Stimulated activated naive B cell treated with anti-CD40 and anti-IgM and Interleukin-4, amounts not matched to agents 10 μg/mL and 1 μg/mL and 100 μg/mL, for 72 hours (primary cell): Measurements from ENCODE around the gene ERC2.

Experiments
- ATAC-seq, 2 donors: fragments of 150-1000 bp; cut with Tn5 transposase; replicated peaks; 2 replicates each; pipeline ENCODE4 v1.10.0; 2021; ENCODE audit warnings: moderate library complexity in 1 of 2
- DNase-seq: peaks from one replicate; pipeline ENCODE4 v3.0.0; 2021
- H3K27ac Mint-ChIP-seq: one replicate; pipeline ENCODE4 v1.8.0; 2022; ENCODE audit warnings: mild to moderate bottlenecking, mixed read lengths
- H3K27me3 Mint-ChIP-seq, 2 donors: one replicate each; pipeline ENCODE4 v1.8.0; 2022; ENCODE audit warnings: mixed read lengths in 2 of 2
- H3K36me3 Mint-ChIP-seq, 2 donors: one replicate each; pipeline ENCODE4 v1.8.0; 2022; ENCODE audit warnings: mixed read lengths in 2 of 2, mild to moderate bottlenecking in 1 of 2
- H3K4me1 Mint-ChIP-seq, 2 donors: one replicate each; pipeline ENCODE4 v1.8.0; 2022; ENCODE audit warnings: mixed read lengths in 2 of 2, mild to moderate bottlenecking in 1 of 2
- H3K4me3 Mint-ChIP-seq, 2 donors: one replicate each; pipeline ENCODE4 v1.8.0; 2022; ENCODE audit warnings: mild to moderate bottlenecking in 2 of 2, mixed read lengths in 2 of 2, moderate library complexity in 1 of 2
- H3K9me3 Mint-ChIP-seq, 2 donors: one replicate each; pipeline ENCODE4 v1.8.0; 2022; ENCODE audit warnings: mixed read lengths in 2 of 2, mild to moderate bottlenecking in 1 of 2

ERC2 gene

GRCh38 chr3:56369914-56370313 is 98.4 kb downstream of the ERC2 start:
- DNase-seq: no peak
- H3K4me3 Mint-ChIP-seq: no peak overlapping the region

DNA sequence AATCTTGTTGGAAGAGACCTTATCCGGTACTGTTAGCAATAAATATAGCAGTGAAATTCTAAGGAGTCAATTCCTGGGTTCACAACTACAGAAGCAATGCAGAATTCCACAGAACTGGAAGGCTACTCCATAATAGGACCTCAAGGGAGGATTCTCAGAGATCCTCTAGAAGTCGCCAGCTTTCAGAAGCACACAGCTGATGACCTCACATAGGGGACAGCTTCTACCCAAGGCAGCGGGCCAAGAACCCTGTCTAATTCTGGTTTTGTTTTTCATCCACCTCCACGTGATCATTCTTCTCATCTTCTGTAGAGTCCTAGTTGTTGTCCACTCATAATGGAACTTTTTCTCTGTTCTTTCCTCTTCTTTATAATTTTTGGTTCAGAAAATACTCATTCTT is 99.4 kb downstream of the ERC2 start:
- Mint-ChIP-seq H3K27me3 (peaks cover 0 to 4% of the 10 kb centered on the region in 2 donors), H3K4me3 (no peak overlapping the region), H3K27ac (no peak overlapping the region), H3K9me3 (no peaks in the 10 kb centered on the region), H3K4me1 (no peaks in the 10 kb centered on the region), H3K36me3 (no peaks in the 10 kb centered on the region)
- ATAC-seq (no peak), DNase-seq (no peak)

More at GRCh38 chr3:56369914-56370313, 98.4 kb downstream of the ERC2 start:
- Mint-ChIP-seq H3K27ac (no peak overlapping the region), H3K27me3 (peaks cover 0 to 4% of the 10 kb centered on the region in 2 donors), H3K9me3 (peaks cover 0 to under 1% of the 10 kb centered on the region in 2 donors), H3K4me1 (no peaks in the 10 kb centered on the region), H3K36me3 (no peaks in the 10 kb centered on the region)
- no peak for ATAC-seq

- Mint-ChIP-seq H3K27me3 (peaks cover 0 to 8% of the 10 kb centered on the region in 2 donors), H3K4me1 (no peaks in the 10 kb centered on the region), H3K27ac (no peak overlapping the region), H3K4me3 (no peak overlapping the region), H3K9me3 (no peaks in the 10 kb centered on the region), H3K36me3 (no peaks in the 10 kb centered on the region)
- ATAC-seq: no peak
- no peak for DNase-seq
Measured at GRCh38 chr3:56366641-56367162, 101.6 kb downstream of the ERC2 start.

DNA sequence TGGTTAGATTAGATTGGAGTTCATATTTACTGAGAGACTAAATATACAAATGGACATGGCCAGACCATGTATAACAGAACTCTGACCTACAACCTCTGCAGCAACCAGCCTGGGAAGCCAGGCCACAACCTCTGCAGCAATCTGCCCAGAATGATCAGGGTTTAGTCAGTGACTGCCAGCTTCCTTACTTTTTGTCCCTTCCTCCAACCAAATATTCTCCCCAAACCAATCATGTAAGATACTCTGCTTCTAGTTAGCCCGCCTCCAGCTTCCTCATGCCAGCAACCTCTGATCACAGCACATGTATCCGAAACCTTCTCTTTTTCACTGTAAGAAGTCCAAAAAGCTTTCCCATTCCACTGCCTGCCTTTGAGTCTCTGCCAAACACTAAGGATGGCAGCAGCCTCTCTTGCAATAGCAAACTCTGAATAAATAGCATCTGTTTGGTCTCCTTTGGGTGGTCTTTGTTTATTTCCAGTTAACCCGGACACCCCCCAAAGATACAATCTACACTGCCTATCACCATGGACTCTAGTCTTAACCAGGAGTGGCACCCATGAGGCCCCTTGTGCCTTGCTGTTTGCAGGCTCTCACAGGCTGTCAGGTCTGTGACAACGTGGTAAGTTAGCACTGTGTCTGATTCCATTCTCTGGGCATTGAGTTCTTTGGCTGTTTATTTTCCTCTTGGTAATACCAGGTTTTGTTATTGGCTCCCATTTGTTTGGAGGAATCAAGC is 102.2 kb downstream of the ERC2 start:
- DNase-seq: no peak
- ATAC-seq: no peak
- Mint-ChIP-seq H3K36me3 (no peaks in the 10 kb centered on the region), H3K9me3 (no peaks in the 10 kb centered on the region), H3K27ac (no peak overlapping the region), H3K4me1 (no peaks in the 10 kb centered on the region), H3K4me3 (no peak overlapping the region), H3K27me3 (peaks cover 3 to 10% of the 10 kb centered on the region in 2 donors)

GRCh38 chr3:56364665-56365064 is 103.6 kb downstream of the ERC2 start:
- Mint-ChIP-seq H3K27me3 (peaks cover 9 to 14% of the 10 kb centered on the region in 2 donors), H3K9me3 (peaks cover 0 to 2% of the 10 kb centered on the region in 2 donors), H3K4me1 (no peaks in the 10 kb centered on the region), H3K4me3 (no peak overlapping the region), H3K36me3 (no peaks in the 10 kb centered on the region), H3K27ac (no peak overlapping the region)
- ATAC-seq (no peak), DNase-seq (no peak)

- no peak overlapping the region for H3K27ac Mint-ChIP-seq
- H3K4me3 Mint-ChIP-seq: no peak overlapping the region
- DNase-seq (no peak), ATAC-seq (no peak)
- H3K36me3 Mint-ChIP-seq: no peaks in the 10 kb centered on the region
- peaks cover 9 to 14% of the 10 kb centered on the region in 2 donors for H3K27me3 Mint-ChIP-seq
- peaks cover 2 to 3% of the 10 kb centered on the region in 2 donors for H3K9me3 Mint-ChIP-seq
- H3K4me1 Mint-ChIP-seq: no peaks in the 10 kb centered on the region
Measured at GRCh38 chr3:56363720-56364119, 104.5 kb downstream of the ERC2 start.

DNA sequence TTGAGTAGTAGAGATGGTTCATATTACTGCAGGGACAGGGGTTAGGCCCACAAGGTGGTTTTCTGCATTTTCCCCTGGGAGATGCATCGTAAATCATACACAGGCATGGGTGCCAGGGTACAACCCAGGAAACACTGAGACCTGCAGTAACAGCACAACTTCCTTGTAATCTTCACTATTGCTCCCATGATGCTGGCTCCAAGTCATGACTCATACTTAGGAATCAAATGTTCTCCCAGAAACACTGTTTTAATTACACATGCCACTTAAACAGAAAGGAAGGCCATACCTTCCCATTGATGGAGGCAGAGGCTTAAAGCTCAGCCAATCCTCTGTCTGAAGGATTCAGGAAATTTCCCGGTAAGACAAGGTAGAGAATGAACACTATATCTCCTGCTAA is 106.5 kb downstream of the ERC2 start:
- H3K36me3 Mint-ChIP-seq: no peaks in the 10 kb centered on the region
- no peak overlapping the region for H3K4me3 Mint-ChIP-seq
- peaks cover 2 to 3% of the 10 kb centered on the region in 2 donors for H3K9me3 Mint-ChIP-seq
- no peak for DNase-seq
- H3K4me1 Mint-ChIP-seq: no peaks in the 10 kb centered on the region
- H3K27me3 Mint-ChIP-seq: peaks cover 9 to 14% of the 10 kb centered on the region in 2 donors
- no peak for ATAC-seq
- H3K27ac Mint-ChIP-seq: no peak overlapping the region

DNA sequence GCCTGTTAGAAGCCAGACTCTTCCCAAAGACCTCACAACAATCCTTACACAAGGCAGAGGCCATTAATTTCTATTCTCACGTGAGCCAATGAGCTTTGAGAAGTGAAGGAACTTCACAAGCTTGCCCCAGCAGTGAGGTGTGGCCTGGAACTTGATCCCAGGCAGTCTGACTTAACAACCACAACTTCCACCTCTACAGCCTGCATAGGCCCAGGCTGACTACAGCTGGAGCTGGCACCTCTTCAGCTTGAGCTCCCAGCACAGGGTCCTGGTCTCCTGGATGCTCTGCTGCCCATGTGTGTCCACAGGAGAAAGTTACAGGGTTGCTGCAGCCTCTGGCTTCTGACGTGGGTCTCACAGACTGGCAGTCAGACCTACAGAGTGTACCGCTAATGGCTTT is 111.0 kb downstream of the ERC2 start:
- H3K4me1 Mint-ChIP-seq: no peaks in the 10 kb centered on the region
- H3K9me3 Mint-ChIP-seq: peaks cover 2 to 3% of the 10 kb centered on the region in 2 donors
- ATAC-seq (no peak), DNase-seq (no peak)
- no peaks in the 10 kb centered on the region for H3K36me3 Mint-ChIP-seq
- peaks cover 9 to 14% of the 10 kb centered on the region in 2 donors for H3K27me3 Mint-ChIP-seq
- no peak overlapping the region for H3K27ac Mint-ChIP-seq
- H3K4me3 Mint-ChIP-seq: no peak overlapping the region

GRCh38 chr3:56356808-56357207 is 111.5 kb downstream of the ERC2 start:
- no peak for ATAC-seq

GRCh38 chr3:56355570-56356185 is 112.6 kb downstream of the ERC2 start:
- DNase-seq: no peak
- Mint-ChIP-seq H3K4me3 (no peak overlapping the region), H3K27ac (no peak overlapping the region), H3K27me3 (peaks cover 0 to 7% of the 10 kb centered on the region in 2 donors), H3K4me1 (no peaks in the 10 kb centered on the region), H3K36me3 (no peaks in the 10 kb centered on the region), H3K9me3 (peaks cover 0 to 3% of the 10 kb centered on the region in 2 donors)
- ATAC-seq: no peak

More at GRCh38 chr3:56356808-56357207, 111.5 kb downstream of the ERC2 start:
- peaks cover 7 to 14% of the 10 kb centered on the region in 2 donors for H3K27me3 Mint-ChIP-seq
- H3K4me3 Mint-ChIP-seq: no peak overlapping the region
- no peaks in the 10 kb centered on the region for H3K36me3 Mint-ChIP-seq
- no peak overlapping the region for H3K27ac Mint-ChIP-seq
- no peaks in the 10 kb centered on the region for H3K4me1 Mint-ChIP-seq
- DNase-seq: no peak
- H3K9me3 Mint-ChIP-seq: peaks cover 2 to 3% of the 10 kb centered on the region in 2 donors

- no peak overlapping the region for H3K27ac Mint-ChIP-seq
- peaks cover 4 to 6% of the 10 kb centered on the region in 2 donors for H3K27me3 Mint-ChIP-seq
- H3K4me3 Mint-ChIP-seq: no peak overlapping the region
- ATAC-seq (no peak), DNase-seq (no peak)
- H3K36me3 Mint-ChIP-seq: no peaks in the 10 kb centered on the region
- H3K9me3 Mint-ChIP-seq: no peaks in the 10 kb centered on the region
- no peaks in the 10 kb centered on the region for H3K4me1 Mint-ChIP-seq
Measured at GRCh38 chr3:56351537-56351936, 116.7 kb downstream of the ERC2 start.

DNA sequence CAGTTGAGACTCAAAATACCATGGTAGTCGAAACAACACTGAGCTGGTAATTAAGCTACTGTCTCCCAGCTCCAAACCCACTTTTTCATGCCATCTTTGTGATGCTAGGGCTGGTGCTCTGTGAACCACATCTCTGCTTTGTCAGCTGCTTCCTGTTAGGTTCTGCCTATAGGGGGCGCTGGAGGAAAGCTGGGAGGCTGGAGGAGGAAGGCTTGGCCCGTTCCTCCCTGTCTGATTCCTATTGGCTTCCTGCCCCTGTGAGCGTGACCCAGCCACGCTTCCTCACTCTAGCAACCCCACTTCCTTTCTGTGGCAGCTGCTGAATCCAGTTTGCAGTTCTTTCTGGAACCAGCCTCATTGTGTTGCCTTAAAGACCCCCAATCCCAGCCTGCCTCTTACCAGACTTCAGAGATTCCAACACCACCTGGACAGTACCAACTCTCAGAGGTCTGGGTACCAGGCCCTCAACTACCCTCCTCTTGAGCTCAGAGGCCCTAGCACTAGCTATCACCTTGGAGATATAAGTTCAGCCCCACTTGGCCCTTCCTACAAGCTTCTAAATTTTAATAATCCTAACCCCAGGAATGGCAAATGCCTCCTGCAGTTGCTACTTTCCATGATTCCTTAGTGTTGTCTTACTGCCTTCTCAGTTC is 120.9 kb downstream of the ERC2 start:
- Mint-ChIP-seq H3K36me3 (no peaks in the 10 kb centered on the region), H3K27ac (no peak overlapping the region), H3K4me1 (no peaks in the 10 kb centered on the region), H3K9me3 (no peaks in the 10 kb centered on the region), H3K27me3 (peaks cover 4 to 23% of the 10 kb centered on the region in 2 donors), H3K4me3 (no peak overlapping the region)
- DNase-seq (no peak), ATAC-seq (peak; percentile 23 to 38)

GRCh38 chr3:56342475-56342874 is 125.8 kb downstream of the ERC2 start:
- Mint-ChIP-seq H3K27me3 (peaks cover 0 to 18% of the 10 kb centered on the region in 2 donors), H3K36me3 (no peaks in the 10 kb centered on the region), H3K4me3 (no peak overlapping the region), H3K9me3 (no peaks in the 10 kb centered on the region), H3K4me1 (peaks cover 0 to 2% of the 10 kb centered on the region in 2 donors), H3K27ac (no peak overlapping the region)
- no peak for DNase-seq
- no peak for ATAC-seq

- H3K27ac Mint-ChIP-seq: no peak overlapping the region
- no peak overlapping the region for H3K4me3 Mint-ChIP-seq
- H3K36me3 Mint-ChIP-seq: no peaks in the 10 kb centered on the region
- H3K27me3 Mint-ChIP-seq: peaks cover 4 to 16% of the 10 kb centered on the region in 2 donors
- no peaks in the 10 kb centered on the region for H3K9me3 Mint-ChIP-seq
- no peak for ATAC-seq
- peaks cover 0 to 2% of the 10 kb centered on the region in 2 donors for H3K4me1 Mint-ChIP-seq
- DNase-seq: no peak
Measured at GRCh38 chr3:56339671-56340070, 128.6 kb downstream of the ERC2 start.
